Keratinocyte (primary cell): ENCODE measurements around the gene SHISA5.

Experiments used
- CTCF ChIP-seq, 3 experiments: IDR thresholded peaks in 1 of 3; conservative IDR thresholded peaks in 1 of 3; optimal IDR thresholded peaks in 1 of 3; 2 replicates in 2 of 3; 3 replicates in 1 of 3; pipeline versions ENCODE3 to v1.5.1; 2011; ENCODE audit warnings: low read length in 3 of 3, mild to moderate bottlenecking in 3 of 3, moderate library complexity in 2 of 3, control low read depth in 1 of 3, inconsistent platforms in 1 of 3; ENCODE audit not compliant: insufficient read depth in 2 of 3; ENCODE audit errors: extremely low read depth in 1 of 3
- EZH2 ChIP-seq: IDR thresholded peaks from one replicate; pipeline ENCODE4 v1.6.1; 2012; ENCODE audit warnings: inconsistent platforms, mild to moderate bottlenecking, low read length, moderate library complexity

GRCh38 chr3:48423883-48424695, 79.9 kb downstream of the SHISA5 start:
- no peak for TF ChIP-seq CTCF (optimal IDR thresholded peaks at IDR 0.05 in 1 of 3, IDR thresholded peaks at IDR 0.05 in 1 of 3, conservative IDR thresholded peaks at IDR 0.05 in 1 of 3; ENCODE audit: extremely low read depth in 1 of 3, insufficient read depth in 2 of 3, low read length in 3 of 3)
- TF ChIP-seq EZH2: no peak
